BLaER1 treated with 17β-estradiol and CSF1 and Interleukin-3, amounts not matched to agents 10 nM and 100 nM (cell line): Measurements from ENCODE around the gene ALG1L2.
A peak's percentile ranks its signal among the peaks of the same experiment; 100 is the strongest.
"Not testable (repeated sequence)": the region's sequence is repeated elsewhere in the genome, so short reads cannot be mapped to it uniquely, and the experiment has no call there.

Experiments used
- H3K27ac ChIP-seq, 11 experiments: shearing (Covaris generic); formaldehyde crosslinking; 2 replicates each; pipeline ENCODE4 v1.8.1; 2022
- H3K27me3 ChIP-seq, 11 experiments: shearing (Covaris generic); formaldehyde crosslinking; 2 replicates each; pipeline ENCODE4 v1.8.1; 2022
- H3K36me3 ChIP-seq, 11 experiments: shearing (Covaris generic); formaldehyde crosslinking; 2 replicates each; pipeline ENCODE4 v1.8.1; 2022
- H3K4me1 ChIP-seq, 10 experiments: shearing (Covaris generic); formaldehyde crosslinking; 2 replicates each; pipeline ENCODE4 v1.8.1; 2022
- H3K4me2 ChIP-seq, 11 experiments: shearing (Covaris generic); formaldehyde crosslinking; 2 replicates each; pipeline ENCODE4 v1.8.1; 2022
- H3K4me3 ChIP-seq, 10 experiments: shearing (Covaris generic); formaldehyde crosslinking; 2 replicates each; pipeline ENCODE4 v1.8.1; 2022
- H3K9ac ChIP-seq, 11 experiments: shearing (Covaris generic); formaldehyde crosslinking; 2 replicates each; pipeline ENCODE4 v1.8.1; 2022
- H3K9me3 ChIP-seq, 11 experiments: shearing (Covaris generic); formaldehyde crosslinking; replicated peaks in 1 of 11; 2 replicates each; pipeline ENCODE4 v1.8.1; 2022
- H4K20me1 ChIP-seq, 11 experiments: shearing (Covaris generic); formaldehyde crosslinking; 2 replicates each; pipeline ENCODE4 v1.8.1; 2022
- Cebpa-rat ChIP-seq, 11 experiments: shearing (Covaris generic); IDR thresholded peaks; 2 replicates each; pipeline ENCODE4 v1.8.1; 2022

Gene ALG1L2

GRCh38 chr3:130111185-130111864 lies 29.7 kb downstream of the ALG1L2 start:
- peak overlapping the region; percentile 75 to 92 (median 86) for H3K4me3 ChIP-seq
- TF ChIP-seq Cebpa-rat (IDR thresholded peaks at IDR 0.05), result no peak
- no peaks in the 10 kb centered on the region; a peak in 1 of 22 replicates for H3K36me3 ChIP-seq
- H3K27ac ChIP-seq, result peak overlapping the region in 10 of 11 experiments; percentile 66 to 93 (median 86); a peak in 20 of 22 replicates
- peak overlapping the region; percentile 73 to 93 (median 85) for H3K9ac ChIP-seq
- no peaks in the 10 kb centered on the region for H3K27me3 ChIP-seq
- H3K9me3 ChIP-seq, result no peaks in the 10 kb centered on the region
- H3K4me1 ChIP-seq, result peaks cover 21 to 42% (median 32%) of the 10 kb centered on the region in 10 experiments
- peaks cover 0 to 8% (median 0%) of the 10 kb centered on the region in 11 experiments; a peak in 5 of 22 replicates for H4K20me1 ChIP-seq
- H3K4me2 ChIP-seq, result peak overlapping the region; percentile 70 to 93 (median 84)

- H3K4me3 ChIP-seq, result peak overlapping the region; percentile 62 to 92 (median 77)
- H3K4me2 ChIP-seq, result peak overlapping the region; percentile 82 to 94 (median 86)
- H3K9me3 ChIP-seq, H3K36me3 ChIP-seq, H4K20me1 ChIP-seq, H3K27me3 ChIP-seq: not testable (repeated sequence)
- peak overlapping the region; percentile 63 to 82 (median 76) for H3K9ac ChIP-seq
- H3K27ac ChIP-seq, result peak overlapping the region; percentile 56 to 75 (median 65); a peak in 21 of 22 replicates
- H3K4me1 ChIP-seq, result peaks cover 15 to 34% (median 24%) of the 10 kb centered on the region in 10 experiments
Observed at GRCh38 chr3:130111865-130112747, 30.5 kb downstream of the ALG1L2 start.

GRCh38 chr3:130112748-130113073 lies 31.1 kb downstream of the ALG1L2 start:
- not testable (repeated sequence) for H3K36me3 ChIP-seq, H4K20me1 ChIP-seq, H3K9me3 ChIP-seq, H3K27me3 ChIP-seq
- peak overlapping the region; percentile 63 to 82 (median 76) for H3K9ac ChIP-seq
- peaks cover 13 to 31% (median 19%) of the 10 kb centered on the region in 10 experiments for H3K4me1 ChIP-seq
- peak overlapping the region; percentile 82 to 94 (median 86) for H3K4me2 ChIP-seq
- H3K27ac ChIP-seq, result peak overlapping the region in 10 of 11 experiments; percentile 34 to 75 (median 64); a peak in 21 of 22 replicates
- H3K4me3 ChIP-seq, result peak overlapping the region; percentile 62 to 91 (median 68)

- not testable (repeated sequence) for H3K27me3 ChIP-seq, H3K27ac ChIP-seq, H3K9me3 ChIP-seq, H3K4me1 ChIP-seq, H3K4me3 ChIP-seq, H3K4me2 ChIP-seq, H3K36me3 ChIP-seq, H3K9ac ChIP-seq, H4K20me1 ChIP-seq
Observed at GRCh38 chr3:130115400-130115799, 33.8 kb downstream of the ALG1L2 start.

GRCh38 chr3:130117933-130118332 lies 36.3 kb downstream of the ALG1L2 start:
- peaks cover 0 to under 1% (median 0%) of the 10 kb centered on the region in 10 experiments; a peak in 3 of 20 replicates for H3K4me1 ChIP-seq
- no peak overlapping the region for H3K9ac ChIP-seq
- no peaks in the 10 kb centered on the region for H3K27me3 ChIP-seq
- TF ChIP-seq Cebpa-rat (IDR thresholded peaks at IDR 0.05), result no peak
- no peaks in the 10 kb centered on the region for H3K9me3 ChIP-seq
- H3K4me3 ChIP-seq, result no peak overlapping the region
- no peaks in the 10 kb centered on the region for H3K36me3 ChIP-seq
- H3K4me2 ChIP-seq, result no peak overlapping the region
- H3K27ac ChIP-seq, result no peak overlapping the region
- H4K20me1 ChIP-seq, result no peaks in the 10 kb centered on the region

GRCh38 chr3:130119824-130120223 lies 38.2 kb downstream of the ALG1L2 start:
- H3K4me2 ChIP-seq, H3K27ac ChIP-seq, H3K4me3 ChIP-seq: not testable (repeated sequence)

GRCh38 chr3:130120291-130120690 lies 38.7 kb downstream of the ALG1L2 start:
- H3K4me2 ChIP-seq, result not testable (repeated sequence)

More at GRCh38 chr3:130119824-130120223, 38.2 kb downstream of the ALG1L2 start:
- H3K9me3 ChIP-seq, H3K36me3 ChIP-seq, H4K20me1 ChIP-seq, H3K4me1 ChIP-seq, H3K27me3 ChIP-seq, H3K9ac ChIP-seq: not testable (repeated sequence)

DNA sequence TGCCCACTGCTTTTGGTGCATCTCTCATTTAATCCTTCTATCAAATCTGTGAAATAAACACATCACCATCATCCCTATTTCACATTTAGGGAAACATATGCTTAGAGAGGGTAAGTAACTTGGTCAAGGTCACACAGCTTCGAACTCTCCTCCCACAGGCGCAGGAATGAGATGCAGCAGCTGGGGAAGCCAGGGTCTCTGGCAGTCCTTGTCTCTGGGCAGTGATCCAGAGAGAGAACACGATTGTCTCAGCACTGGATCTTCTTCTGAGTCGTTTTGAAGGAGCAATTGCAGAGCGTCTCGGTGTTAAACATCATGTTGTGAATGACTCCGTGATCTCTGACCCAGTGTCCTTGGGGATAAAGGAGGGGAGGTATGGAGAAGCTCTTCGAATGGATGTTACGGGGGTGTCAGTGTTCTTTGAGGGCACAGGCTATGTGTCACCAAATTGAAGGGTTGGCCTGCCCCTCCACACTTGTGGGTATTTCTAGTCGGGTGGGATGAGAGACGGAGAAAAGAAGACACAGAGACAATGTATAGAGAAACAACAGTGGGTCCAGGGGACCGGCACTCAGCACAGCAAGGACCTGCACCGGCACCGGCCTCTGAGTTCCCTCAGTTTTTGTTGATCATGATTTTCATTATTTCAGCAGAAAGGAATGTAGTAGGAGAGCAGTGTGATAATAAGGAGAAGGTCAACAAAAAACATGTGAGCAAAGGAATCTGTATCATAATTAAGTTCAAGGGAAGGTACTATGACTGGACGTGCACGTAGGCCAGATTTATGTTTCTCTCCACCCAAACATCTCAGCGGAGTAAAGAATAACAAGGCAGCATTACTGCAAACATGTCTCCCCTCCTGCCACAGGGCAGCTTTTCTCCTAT lies 41.5 kb downstream of the ALG1L2 start:
- not testable (repeated sequence) for H3K9me3 ChIP-seq, H3K9ac ChIP-seq, H3K4me1 ChIP-seq, H3K4me2 ChIP-seq, H3K4me3 ChIP-seq, H3K27me3 ChIP-seq, H3K27ac ChIP-seq, H4K20me1 ChIP-seq, H3K36me3 ChIP-seq

More at GRCh38 chr3:130120291-130120690, 38.7 kb downstream of the ALG1L2 start:
- H4K20me1 ChIP-seq, H3K4me3 ChIP-seq, H3K9ac ChIP-seq, H3K9me3 ChIP-seq, H3K36me3 ChIP-seq, H3K4me1 ChIP-seq, H3K27me3 ChIP-seq, H3K27ac ChIP-seq: not testable (repeated sequence)

DNA sequence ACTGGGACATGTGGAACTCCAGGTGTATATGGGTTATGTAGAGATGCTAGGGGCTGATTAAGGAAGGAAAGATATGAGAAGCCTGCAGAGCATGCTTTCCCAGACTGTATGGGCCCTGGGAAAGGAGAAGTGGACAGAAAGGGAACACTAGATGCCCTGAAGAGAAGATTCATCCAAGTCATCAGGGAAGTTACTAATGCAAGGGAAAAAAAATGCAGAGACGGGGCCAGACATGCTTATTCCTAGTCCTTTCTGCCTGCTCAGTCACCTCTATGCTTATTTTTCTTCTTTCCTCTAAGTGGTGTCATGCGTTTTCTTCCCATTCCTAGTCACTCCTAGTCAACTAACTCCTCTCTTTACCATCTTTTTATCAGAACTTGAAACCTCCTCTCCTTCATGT lies 43.8 kb downstream of the ALG1L2 start:
- not testable (repeated sequence) for H3K4me3 ChIP-seq, H3K27me3 ChIP-seq, H3K27ac ChIP-seq, H3K4me2 ChIP-seq, H3K4me1 ChIP-seq, H3K9ac ChIP-seq, H3K9me3 ChIP-seq, H3K36me3 ChIP-seq, H4K20me1 ChIP-seq

- not testable (repeated sequence) for H3K27ac ChIP-seq, H3K4me3 ChIP-seq, H3K4me2 ChIP-seq, H3K4me1 ChIP-seq, H3K9ac ChIP-seq, H3K27me3 ChIP-seq, H3K9me3 ChIP-seq, H3K36me3 ChIP-seq, H4K20me1 ChIP-seq
Observed at GRCh38 chr3:130136337-130136736, 54.7 kb downstream of the ALG1L2 start.

GRCh38 chr3:130137685-130138084 lies 56.1 kb downstream of the ALG1L2 start:
- H3K36me3 ChIP-seq, H3K27ac ChIP-seq, H4K20me1 ChIP-seq, H3K9me3 ChIP-seq, H3K4me1 ChIP-seq, H3K27me3 ChIP-seq, H3K9ac ChIP-seq, H3K4me2 ChIP-seq, H3K4me3 ChIP-seq: not testable (repeated sequence)

DNA sequence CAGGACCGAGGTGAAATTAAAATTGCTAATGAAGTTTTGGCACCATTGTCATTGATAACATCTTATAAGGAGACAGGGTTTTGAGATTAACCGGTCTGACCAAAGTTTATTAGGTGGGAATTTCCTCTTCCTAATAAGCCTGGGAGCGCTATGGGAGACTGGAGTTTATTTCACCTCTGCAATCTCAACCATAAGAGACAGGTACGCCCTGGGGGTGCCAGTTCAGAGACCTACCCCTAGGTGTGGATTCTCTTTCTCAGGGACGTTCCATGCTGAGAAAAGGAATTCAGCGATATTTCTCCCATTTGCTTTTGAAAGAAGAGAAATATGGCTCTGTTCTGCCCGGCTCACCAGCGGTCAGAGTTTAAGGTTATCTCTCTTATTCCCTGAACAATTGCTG lies 57.4 kb downstream of the ALG1L2 start:
- H3K9me3 ChIP-seq, H3K36me3 ChIP-seq, H3K27ac ChIP-seq, H3K4me1 ChIP-seq, H4K20me1 ChIP-seq, H3K27me3 ChIP-seq, H3K4me3 ChIP-seq, H3K4me2 ChIP-seq, H3K9ac ChIP-seq: not testable (repeated sequence)

DNA sequence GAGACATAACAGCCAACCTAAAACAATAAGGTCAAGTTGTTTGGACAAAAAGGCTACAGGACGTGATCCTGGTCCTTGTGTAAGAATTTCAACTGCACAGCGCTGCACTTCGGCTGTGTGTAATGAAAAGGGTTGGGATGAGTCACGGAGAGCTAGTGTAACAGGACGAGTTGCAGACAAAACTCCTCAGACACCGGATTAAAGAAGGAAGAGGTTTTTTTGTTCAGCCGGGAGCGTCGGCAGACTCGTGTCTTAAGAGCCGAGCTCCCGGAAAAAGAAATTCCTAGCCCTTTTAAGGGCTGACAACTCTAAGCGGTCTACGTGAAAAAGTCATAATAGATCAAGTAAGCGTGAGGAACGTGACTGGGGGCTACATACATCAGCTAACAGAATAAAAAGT lies 59.1 kb downstream of the ALG1L2 start:
- not testable (repeated sequence) for H4K20me1 ChIP-seq, H3K4me1 ChIP-seq, H3K27ac ChIP-seq, H3K9ac ChIP-seq, H3K36me3 ChIP-seq, H3K27me3 ChIP-seq, H3K9me3 ChIP-seq, H3K4me2 ChIP-seq, H3K4me3 ChIP-seq
